Bone marrow (tissue), 2 donors: ENCODE measurements around the gene PLEKHB1.
A peak's percentile ranks its signal among the peaks of the same experiment; 100 is the strongest.
"Not testable (repeated sequence)": the region's sequence is repeated elsewhere in the genome, so short reads cannot be mapped to it uniquely, and the experiment has no call there.

Experiments
- DNase-seq, 2 donors: peaks; one replicate each; lab custom pipeline; 2025; lab: John Stamatoyannopoulos, UW

PLEKHB1 gene

DNA sequence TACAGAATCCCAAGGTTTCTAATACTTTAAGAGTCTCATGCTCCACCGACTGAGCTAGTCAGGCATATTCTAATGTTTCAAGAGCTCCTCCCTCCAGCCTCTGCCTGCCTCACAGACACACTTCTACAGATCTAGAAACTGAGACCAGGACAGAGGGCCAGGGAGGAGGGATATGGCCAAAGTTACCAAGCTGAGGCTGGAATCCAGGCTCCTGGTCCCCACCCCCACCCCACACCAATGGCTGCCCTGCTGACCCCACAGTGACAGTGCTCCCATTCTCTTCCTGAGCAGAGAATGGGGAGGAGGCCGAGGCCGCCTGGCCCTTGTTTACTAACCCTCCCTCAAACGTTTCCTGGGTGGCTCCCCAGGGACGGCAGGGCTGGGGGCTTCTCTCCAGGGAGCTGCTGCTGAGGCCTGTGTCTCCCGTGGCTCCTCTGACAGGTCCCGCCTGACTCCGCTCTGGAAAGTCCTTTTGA lies 2.2 kb downstream of the PLEKHB1 start:
- no peak for DNase-seq

DNA sequence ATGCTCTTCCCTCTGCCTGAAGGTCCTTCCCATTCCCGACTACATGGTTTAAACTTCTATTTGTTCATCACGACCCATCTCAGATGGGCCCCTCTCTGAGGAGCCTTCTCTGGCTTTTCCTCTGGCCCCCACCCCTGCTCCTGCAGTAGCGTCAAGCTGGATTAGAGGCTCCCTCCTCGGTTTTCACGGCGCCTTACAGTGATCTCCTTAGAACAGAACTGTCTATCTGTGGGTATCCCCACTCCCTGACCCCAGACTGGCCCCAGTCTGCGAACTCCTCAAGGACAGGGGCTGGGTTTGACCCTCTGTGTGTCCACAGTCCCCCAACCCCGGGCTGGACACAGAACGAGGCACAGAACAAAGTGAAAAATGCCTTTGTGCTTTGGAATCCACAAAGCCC lies 2.8 kb downstream of the PLEKHB1 start:
- no peak for DNase-seq

DNA sequence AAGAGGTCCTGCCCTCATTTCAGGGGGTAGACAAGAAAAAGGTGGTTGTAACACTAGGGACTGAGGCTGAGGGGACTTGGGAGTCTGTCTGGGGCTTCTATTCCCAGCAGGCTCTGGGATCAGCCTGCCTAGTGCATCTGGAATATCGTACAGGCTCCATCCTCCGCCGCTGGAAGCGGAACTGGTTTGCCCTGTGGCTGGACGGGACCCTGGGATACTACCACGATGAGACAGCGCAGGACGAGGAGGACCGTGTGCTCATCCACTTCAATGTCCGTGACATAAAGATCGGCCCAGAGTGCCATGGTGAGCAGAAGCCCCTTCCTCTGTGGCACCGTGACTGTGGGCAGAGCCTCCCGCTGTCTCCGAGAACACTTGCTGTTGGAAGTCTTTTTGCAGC lies 4.0 kb downstream of the PLEKHB1 start:
- no peak for DNase-seq

DNA sequence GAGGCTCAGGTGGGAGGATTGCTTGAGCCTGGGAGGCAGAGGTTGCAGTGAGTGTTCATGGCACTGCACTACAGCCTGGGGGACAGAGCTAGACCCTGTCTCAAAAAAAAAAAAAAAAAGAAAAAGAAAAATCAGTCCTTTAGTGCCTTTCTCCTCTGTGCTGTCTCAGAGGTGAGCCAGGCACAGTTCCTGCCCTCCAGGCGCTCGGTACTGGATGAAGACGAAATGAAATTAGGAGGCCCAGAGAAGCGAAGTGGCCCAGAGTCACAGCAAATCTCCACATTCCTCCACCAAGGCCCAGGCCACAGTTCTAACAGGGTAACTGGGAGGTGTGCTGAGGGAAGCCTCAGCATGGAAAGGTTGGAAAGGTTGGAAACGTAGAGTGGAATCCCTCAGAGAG lies 4.9 kb downstream of the PLEKHB1 start:
- DNase-seq: no peak

DNA sequence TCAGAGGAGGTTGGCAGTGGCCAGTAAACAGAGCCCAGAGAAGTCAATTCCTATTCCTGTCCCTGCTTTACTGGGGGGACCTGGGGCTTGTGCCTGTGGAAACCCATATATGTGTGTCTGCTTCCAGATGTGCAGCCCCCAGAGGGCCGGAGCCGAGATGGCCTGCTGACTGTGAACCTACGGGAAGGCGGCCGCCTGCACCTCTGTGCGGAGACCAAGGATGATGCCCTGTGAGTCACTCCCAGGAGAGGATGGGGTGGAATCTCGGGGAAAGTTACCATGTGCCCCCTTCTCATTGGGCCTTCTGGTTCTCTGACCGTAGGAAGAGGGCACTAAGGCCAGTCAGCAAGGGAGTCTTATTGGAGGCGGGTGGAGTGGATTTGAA lies 5.3 kb downstream of the PLEKHB1 start:
- no peak for DNase-seq

DNA sequence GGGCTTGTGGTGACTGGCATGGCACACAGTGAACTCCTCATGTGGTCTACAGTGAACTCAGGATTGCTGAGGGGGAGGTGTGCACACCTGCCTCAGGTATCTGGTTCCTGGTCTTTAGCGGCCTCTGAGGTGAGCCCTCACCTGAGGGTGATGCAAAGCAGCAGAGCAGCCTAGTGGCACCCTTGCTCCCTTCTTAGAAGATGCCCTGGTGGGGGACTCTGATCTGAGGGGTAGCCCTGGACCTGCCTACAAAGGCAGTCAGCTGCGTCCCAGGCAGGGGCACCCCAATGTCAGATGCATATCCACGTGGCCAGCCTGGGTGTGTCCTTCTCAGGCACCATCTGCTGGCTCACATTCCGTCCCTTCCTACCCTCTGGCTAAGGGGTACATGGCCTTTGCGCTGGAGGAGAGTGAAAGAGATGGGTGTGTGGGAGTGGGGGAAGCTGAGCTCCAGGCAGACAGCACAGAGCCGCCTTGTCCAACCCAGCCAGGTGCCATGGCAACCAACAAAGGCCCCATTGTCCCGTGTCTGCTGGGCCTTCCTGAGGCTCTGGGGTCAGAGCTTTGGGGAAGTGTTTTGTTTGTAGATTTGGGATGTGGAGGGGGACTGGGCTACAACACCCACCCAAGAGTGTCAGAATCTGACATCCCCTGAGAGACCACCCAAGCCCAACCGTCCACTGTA lies 5.8 kb downstream of the PLEKHB1 start:
- no peak for DNase-seq

DNA sequence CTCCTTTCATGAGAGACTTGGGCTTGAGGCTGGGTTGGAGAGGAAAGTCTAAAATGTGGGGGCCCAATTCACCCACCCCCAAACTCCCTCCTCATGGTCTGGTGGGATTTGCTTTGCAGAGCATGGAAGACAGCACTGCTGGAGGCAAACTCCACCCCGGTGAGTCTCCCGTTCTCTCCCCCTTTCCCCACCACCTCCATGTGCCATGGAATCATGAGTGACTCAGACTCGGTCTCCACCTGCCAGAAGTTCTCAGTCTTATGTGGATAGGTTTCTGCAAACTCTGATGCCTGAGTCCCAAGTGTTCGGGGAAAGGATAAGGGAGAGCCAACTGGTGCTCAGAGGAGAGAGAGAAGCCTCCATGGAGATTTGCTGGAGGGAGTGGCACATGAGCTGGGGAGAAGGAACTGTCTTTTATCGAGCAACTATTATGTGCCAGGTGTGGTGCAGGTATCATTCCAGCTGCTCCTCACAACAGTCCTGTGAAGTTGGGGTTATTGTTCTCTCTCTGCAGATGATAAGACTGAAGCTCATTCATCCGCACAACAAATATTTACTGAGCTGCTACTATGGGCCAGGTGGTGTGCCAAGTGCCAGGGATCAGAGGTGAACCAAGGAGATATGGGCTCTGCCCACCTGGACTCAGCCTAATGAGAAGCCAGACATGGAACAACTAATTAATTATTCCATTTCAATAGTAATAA lies 6.6 kb downstream of the PLEKHB1 start:
- DNase-seq: no peak

DNA sequence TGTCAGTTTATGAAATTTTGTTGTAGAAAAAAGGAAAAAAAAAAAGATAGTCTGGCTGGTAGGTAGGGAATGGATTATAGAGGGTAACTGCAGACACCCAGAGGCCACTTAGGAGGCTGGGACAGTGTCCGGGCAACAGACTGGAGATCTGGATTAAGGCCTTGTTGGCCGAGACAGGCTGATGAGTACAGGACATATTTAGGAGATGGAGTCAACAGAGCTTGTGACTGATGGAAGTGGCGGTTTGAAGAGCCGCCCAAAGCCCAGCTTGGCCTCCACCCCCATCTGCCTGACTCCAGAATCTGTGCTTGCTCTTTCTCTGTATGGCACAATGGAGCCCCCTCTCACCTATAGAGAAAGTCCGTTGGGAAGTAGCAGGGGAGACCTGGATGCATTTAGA lies 7.6 kb downstream of the PLEKHB1 start:
- no peak for DNase-seq

DNA sequence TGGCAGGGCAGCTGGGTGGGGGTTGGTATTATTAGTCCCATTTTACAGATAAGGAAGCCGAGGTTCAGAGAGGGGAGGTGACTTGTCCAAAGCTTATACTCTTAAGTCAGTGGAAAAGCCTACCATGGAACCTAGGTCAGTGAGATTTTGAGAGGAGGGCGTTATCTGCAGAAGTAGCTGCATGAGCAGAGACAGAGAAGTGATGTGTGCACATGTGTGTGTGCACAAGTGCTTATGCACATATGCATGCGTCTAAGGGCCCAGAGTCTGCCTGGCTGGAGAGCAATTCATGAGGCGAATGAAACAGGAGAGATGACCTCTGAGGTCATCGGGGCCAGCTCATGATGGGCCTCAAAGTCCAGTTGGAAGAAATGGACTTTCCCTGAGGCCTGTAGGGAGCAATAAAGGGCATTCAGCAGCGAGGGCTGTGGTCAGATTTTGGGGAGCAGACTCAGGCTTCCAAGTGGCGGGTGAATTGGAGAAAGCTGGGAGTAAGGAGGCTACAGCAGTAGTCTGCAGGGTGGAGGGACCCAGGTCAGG lies 8.2 kb downstream of the PLEKHB1 start:
- no peak for DNase-seq

DNA sequence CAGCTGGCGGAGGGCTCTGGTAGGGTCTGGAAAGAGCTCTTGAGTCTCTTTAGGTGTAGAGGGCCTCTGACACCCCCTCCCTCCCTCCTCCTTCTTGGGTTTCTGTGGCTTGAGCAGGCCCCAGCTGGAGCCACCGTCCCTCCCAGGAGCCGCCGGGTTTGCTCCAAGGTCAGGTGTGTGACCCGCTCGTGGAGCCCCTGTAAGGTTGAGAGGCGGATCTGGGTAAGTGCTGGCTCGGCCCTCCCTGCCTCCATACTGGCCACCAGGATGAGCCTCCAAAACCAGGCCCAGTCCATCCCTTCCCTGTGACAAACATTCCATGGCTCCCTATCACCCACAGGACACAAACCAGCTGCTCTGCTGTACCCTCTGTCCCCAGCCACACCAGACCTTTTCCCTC lies 9.3 kb downstream of the PLEKHB1 start:
- DNase-seq: no peak

DNA sequence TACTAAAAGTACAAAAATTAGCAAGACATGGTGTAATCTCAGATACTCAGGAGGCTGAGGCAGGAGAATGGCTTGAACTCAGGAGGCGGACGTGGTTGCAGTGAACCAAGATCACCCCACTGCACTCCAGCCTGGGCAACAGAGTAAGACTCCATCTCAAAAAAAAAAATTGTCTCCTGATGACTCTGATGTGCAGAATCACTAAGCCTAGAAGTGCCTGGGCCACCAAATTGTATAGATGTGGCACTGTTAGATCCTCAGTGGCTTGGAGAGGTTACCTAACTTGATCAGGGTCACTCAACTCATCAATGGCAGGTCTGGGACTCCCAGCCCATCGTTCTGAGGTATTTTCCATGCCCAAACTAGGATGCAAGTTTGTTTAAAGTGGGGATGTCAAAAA lies 10.6 kb downstream of the PLEKHB1 start:
- DNase-seq: no peak

DNA sequence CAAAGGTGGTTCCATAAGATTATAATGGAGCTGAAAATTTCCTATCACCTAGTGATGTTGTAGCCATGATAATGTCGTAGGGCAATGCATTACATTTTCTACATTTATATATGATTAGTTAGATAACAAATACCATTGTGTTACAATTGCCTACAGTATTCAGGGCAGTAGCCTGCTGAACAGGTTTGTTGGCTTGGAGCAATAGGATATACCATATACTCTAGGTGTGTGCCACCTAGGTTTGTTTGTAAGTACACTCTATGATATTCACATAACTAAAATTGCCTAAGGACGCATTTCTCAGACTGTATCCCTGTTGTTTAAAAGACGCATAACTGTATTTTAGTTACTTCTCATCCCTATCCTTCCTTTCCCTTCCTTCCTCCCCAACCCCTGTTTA lies 13.6 kb downstream of the PLEKHB1 start:
- DNase-seq: no peak

DNA sequence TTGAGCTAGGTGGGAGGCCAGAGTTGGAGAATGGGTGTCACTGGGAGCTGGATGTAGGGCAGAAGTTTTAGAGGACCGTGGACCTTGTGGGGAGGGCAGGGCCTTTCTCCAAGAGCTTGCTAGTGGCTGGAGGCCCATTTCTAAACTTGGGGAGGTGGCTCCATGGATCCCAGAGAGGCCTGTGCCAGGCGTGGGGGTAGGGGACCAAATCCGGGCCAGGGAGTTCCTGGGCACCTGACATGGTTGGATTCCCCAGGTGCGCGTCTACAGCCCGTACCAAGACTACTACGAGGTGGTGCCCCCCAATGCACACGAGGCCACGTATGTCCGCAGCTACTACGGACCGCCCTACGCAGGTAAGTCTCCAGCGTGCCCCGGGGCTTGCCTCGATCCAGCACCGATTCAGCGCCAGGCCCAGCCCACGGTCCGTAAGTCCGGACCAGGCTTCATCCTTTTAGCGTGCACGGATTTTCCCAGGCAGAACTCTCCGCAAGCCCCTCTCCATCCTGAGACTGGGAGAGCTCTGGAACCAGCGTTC lies 14.2 kb downstream of the PLEKHB1 start:
- no peak for DNase-seq

DNA sequence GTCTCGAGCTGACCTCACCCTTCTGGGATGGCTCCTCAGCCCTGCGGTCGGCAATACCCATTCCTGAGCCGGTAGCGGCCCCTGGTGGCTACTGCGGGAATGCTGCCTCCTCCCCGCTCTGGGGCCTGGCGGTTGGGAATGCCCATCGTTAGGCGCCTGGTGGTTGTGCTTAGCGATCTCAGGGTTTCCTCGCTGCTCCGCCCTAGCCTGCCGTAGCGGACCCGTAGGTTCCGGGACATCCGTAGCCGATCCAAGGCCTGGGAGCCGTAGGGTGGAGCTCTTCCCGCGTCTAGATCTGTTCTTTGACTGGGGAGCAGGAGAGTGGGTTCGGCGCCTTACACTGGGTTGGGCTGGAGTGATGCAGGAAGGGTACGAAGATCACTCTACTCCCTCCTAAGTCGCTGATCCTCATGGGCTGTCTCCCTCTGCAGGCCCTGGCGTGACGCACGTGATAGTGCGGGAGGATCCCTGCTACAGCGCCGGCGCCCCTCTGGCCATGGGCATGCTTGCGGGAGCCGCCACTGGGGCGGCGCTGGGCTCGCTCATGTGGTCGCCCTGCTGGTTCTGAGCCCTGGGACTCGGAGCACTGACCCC lies 14.8 kb downstream of the PLEKHB1 start:
- peak; percentile 75 to 81 for DNase-seq

DNA sequence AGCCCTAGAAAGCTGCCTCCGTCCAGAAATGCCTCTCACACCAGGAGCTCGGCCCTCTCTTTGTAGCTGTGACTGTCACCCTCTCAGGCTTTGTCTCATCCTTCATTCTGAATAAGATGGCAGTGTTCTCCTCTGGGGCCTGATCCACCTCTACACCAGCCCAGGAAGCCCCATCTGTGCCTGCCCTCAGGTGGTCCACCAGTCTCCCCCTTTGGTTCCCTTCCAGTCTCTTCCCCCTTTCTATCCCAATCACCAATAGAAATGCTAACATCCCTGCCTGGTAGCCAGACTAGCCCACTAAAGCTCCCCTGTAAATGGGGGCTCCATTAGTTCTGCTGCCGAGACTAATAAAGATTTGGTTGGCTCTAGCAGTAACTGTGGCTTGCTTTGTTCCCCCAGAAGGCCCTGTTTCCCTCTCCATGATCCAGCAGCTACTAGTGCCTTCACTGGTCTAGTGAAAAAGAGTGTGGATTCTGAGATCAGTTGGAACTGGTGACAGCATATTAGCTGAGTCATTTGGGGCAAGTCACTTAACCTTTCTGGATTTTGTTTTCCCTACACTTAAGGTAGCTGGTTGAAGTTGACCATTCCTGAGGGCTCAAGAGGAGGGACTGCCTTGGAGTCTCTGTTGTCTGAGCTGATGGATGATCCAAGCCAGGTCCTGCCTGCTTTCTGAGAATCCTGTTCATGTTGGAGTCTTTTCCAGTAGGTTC lies 16.2 kb downstream of the PLEKHB1 start:
- DNase-seq: no peak

DNA sequence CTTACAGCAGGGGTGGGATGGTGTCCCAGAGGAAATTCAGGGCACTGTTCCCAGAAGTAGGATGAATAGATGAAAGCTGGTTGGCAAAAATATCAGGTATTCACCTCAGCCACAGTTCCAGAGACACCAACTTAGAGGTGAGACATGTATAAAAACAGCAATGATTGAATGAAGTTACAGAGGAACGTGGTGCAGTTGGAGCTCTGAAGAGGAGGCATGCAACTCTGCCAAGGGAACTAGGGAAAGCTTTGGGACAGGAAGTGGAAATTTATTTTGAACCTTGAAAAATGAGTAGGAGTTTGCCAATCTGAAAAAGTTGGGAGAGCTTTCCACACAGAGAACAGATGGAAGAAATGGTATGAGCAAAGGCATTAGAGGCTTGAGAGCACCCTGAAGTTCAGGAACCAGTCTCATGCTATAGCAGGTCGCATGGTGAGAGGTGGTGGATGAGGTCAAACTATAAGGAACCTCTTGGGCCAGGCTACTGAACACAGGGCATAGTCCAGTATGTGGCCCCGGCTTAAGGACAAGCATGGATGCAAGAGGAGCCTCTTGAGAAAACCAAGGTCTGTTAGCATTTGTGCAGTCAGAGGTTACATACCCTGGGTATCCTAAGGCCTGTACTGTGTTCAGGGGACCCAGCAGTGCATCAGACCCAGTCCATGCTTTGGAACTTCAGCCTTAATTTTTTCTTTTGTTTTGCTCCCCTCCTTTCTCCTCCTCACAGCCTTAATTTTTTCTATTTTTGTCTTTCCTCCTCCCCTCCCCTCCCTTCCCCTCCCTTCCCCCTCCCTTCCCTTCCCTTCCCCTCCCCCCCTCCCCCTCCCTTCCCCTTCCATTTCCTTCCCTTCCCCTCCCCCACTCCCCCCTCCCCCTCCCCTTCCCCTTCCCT lies 17.5 kb downstream of the PLEKHB1 start:
- DNase-seq: no peak

DNA sequence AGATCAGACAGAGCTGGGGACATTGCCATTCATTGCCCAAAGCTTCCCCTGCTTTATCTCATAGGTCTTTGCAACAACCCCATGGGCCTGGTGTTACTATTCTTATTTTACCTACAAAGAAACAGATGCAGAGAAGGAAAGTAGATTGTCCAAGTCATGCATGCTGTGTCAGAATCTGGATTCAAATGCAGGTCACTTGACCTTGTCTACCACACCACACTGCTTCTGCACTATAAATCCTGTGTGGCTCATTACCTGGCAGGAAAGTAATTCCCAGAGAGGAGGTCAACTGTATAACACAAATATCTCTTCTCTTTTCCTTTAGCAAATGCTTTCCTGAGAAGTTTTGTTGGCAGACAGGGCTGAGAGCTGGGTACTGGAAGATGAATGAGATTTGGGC lies 18.5 kb downstream of the PLEKHB1 start:
- no peak for DNase-seq

DNA sequence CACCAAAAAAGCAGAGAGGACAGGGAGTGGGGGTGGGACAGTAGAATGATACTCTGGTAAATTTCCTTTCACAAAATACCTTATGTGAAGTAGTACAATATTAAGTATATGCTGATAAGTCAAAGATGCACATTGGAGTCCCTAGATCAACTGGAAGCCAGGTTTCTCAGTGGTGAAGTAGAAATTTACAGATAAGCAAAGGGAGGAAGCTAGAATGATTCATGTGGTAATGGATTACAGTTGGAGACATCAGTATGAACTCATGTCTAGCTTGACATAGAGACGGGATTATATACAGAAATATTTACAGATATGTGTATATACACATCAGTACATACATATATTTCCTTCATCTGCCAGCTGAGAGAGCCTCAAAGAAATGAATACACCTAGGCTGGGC lies 21.5 kb downstream of the PLEKHB1 start:
- DNase-seq: no peak

DNA sequence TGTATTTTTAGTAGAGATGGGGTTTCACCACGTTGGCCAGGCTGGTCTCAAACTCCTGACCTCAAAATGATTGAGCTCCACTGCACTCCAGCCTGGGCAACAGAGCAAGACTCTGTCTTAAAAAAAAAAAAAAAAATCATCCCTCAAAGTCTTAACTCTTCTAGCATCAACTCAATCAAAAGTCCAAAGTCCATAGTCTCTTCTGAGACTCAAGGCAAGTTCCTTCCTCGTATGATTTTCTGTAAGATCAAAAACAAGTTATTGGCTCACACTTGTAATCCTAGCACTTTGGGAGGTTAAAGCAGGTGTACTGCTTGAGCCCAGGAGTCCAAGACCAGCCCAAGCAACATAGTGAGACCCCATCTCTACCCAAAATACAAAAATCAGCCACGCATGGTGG lies 24.4 kb downstream of the PLEKHB1 start:
- no peak for DNase-seq

DNA sequence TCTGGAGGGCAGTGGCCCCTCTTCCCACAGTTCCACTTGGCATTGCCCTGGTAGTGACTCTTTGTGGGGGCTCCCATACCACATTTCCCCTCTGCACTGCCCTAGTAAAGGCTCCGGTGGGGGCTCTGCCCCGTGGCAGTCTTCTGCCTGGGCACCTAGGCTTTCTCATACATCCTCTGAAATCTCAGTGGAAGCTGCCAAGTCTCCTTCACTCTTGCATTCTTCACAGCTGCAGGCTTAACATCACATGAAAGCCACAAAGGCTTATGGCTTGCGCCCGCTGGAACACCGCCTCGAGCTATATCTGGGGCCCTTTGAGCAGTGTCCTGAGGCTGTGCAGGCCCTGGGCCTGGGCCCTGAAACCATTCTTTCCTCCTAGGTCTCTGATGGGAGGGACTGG lies 25.3 kb downstream of the PLEKHB1 start:
- no peak for DNase-seq

DNA sequence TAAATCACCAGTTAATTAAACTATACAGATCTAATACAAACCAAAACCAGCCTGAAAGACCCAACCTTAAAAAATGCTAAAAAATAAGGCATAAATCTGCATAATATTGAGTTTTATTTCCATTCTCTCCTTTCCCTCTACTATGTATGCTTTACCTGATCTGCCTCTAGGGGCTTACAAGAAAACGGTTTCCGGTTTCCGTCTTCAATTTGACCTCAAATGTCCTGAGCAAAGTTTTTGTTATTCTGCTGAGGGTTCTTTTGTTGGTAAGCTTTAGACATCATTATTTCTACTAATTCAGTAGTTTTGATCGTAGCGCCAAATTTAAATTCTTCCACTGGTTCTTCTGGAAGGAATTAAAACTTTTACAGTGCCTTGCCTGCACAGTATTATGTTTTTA lies 30.2 kb downstream of the PLEKHB1 start:
- DNase-seq: not testable (repeated sequence)
